Measurements from ENCODE around the gene DNAI4.
"Not testable (repeated sequence)": the region's sequence is repeated elsewhere in the genome, so short reads cannot be mapped to it uniquely, and the experiment has no call there.

The DNAI4 gene

DNA sequence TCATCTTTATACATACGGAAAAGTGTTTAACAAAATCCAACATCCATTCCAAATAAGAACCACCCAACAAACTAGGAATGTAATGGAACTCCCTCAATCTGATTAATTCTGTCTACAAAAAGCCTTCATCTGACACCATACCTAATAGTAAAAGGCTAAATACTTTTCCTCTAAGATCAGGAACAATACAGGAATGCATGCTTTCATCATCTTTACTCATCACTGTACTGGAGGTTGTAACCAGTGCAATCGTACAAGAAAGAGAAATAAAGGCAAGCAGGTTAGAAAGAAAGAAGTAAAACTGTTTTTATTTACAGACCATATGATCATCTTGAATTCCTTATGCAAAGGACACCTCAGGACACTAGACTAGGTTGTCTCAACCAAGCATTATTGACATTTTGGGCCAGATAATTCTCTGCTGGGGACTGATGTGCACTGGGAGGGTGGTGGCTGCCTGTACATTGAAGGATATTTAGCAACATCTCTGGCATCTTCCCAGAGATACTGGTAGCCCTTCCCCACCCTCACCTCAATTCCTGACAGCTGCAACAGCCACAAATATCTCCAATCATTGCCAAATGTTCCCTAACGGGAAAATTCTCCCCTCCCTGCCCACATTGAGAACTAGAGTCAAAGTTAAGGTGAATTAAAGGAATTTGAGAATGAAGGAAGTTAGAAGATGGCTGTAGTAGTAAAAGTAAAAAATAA lies 93.0 kb downstream of the DNAI4 start:
- no peak for DNase-seq

DNA sequence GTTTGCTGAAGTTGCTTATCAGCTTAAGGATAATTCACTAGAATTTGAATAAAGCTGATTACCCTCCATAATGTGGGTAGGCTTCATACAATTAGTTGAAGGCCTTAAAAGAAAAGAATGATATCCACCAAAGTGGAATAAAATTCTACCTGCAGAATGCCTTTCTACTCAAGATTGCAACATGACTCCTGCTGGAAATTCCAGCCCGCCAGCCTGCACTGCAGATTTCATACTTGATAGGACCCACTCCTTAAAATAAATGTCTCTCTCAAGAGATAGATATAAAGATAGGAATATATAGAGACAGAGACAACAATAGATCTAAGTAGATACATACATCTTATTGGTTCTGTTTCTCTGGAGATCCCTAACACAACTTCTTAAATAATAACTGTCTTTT lies 99.9 kb downstream of the DNAI4 start:
- DNase-seq = no peak

- DNase-seq = no peak
These were observed 114.8 kb downstream of the DNAI4 start for GRCh38 chr1:66809736-66810326.

- no peak for DNase-seq
These were observed 115.4 kb downstream of the DNAI4 start for GRCh38 chr1:66809245-66809644.

DNA sequence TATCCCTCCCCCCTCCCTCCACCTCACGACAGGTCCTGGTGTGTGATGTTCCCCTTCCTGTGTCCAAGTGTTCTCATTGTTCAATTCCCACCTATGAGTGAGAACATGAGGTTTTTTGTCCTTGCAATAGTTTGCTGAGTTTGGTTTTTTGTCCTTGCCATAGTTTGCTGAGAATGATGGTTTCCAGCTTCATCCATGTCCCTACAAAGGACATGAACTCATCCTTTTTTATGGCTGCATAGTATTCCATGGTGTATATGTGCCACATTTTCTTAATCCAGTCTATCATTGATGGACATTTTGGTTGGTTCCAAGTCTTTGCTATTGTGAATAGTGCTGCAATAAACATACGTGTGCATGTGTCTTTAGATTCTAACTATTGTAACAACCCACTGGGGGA lies 128.8 kb downstream of the DNAI4 start:
- not testable (repeated sequence) for DNase-seq

- DNase-seq = no peak
These were observed 132.7 kb downstream of the DNAI4 start for GRCh38 chr1:66791621-66792610.

GRCh38 chr1:66788231-66788939 lies 136.3 kb downstream of the DNAI4 start:
- peak; percentile 51 for DNase-seq

GRCh38 chr1:66787641-66788040 lies 137.0 kb downstream of the DNAI4 start:
- DNase-seq = no peak

- not testable (repeated sequence) for DNase-seq
These were observed 138.9 kb downstream of the DNAI4 start for GRCh38 chr1:66785800-66786199.

- DNase-seq = no peak
These were observed 145.1 kb downstream of the DNAI4 start for GRCh38 chr1:66779475-66780078.

DNA sequence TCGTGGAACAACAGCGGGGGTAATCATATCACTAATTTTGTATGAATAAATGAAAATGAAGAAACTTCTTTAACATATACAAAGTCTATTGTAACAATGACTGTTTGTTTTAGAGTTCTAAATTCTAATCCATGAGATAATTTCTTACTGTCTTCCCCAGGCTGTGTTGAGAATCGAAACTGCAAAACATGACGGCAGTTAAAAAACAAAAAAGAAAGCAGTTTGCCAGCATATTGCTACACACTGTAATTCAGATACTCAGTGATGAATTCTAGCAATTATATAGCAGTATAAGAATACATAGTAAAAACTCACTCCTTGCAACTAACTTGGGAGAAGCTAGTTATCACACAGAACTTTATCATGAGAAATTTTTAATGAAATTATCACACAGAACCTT lies 145.7 kb downstream of the DNAI4 start:
- no peak for DNase-seq

DNA sequence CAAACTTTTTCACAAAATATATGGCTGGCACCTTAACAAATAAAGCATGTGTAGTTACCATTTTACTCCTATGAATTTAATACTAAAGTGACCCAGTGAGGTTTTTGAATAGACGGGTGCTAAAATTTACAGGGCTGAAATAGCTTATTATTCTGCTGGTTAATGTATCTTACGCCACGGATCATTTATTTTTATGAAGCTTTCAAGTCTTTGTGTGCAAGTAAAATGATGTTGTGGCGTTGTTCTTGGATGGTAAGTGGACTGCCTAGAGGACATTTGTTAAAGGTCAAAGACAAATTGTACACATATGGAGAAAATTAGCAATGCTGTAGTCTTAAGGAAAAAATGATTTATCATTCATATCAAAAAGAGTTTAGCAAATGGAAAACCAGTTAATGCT lies 146.4 kb downstream of the DNAI4 start:
- no peak for DNase-seq

DNA sequence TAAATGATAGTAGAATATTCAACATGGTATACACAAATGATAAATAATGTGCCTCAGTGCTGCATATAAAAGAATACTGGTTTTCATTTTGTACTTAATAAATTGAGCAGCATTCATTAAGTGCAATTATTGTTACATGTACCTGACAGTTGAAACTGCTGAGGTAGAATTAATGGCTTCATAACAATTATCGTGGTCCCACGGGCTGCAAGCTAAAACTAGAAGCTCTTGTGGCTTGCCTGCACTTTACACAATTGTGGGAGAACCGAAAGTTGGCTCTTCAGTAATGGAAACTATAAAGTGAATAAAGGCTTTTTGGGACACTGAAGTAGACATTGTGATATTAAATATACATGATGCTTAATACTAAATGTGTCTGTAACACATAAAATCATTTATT lies 146.8 kb downstream of the DNAI4 start:
- DNase-seq = no peak

DNA sequence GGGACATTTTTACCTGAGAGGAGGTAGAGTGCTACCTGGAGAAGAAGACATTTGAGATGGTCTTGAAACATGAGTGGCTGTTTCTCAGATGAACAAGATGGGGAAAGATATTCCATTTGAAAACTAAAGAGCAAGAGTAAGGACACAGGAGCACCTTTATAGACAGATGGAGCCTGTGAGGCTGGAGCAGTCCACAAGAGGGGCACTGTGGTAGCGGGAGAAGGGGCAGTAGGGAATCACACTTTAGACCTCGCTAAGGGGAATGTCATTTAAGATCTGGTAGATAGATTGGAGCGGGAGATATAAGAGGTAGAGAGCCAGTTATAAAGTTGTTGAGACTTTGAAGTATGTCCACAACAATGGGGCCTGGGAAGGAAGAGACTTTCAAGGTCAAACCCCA lies 149.0 kb downstream of the DNAI4 start:
- DNase-seq = no peak

DNA sequence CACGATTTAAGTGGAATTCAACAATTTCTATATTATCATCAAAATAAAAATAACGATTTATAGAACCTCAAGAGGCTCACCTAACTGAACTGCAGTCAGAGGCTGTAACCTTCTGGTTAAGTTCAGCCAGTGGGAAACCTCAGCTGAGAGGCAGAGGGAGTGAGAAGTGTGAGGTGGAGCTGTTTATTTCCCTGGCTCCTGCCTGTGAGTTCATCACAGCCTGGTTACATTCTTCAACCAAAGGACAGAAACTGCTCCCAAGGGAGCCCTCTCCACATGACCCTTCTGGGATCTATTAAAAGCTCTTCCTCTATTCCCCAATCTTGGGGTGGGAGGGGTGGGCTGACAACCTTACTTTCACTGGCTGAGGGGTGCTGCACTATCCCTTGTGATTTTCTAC lies 150.2 kb downstream of the DNAI4 start:
- DNase-seq = no peak

DNA sequence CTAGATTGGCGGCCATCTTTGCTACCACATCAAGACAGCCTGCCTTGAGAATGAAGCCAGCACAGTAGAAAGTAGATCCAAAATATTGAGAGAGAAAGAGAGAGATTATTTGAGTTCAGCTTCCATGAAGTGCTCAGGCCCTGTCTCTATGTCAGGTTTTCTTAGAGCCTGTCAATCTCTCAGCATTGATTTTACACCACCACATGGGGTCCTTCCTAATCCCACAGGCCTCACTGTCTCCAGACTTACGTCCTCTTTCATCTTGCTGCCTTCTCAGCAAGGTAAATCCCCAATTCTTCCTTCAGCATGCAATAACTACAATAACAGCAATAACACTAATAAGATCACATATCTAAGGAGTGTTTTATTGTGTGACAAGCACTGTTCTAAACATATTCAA lies 151.4 kb downstream of the DNAI4 start:
- no peak for DNase-seq

GRCh38 chr1:66770694-66771093 lies 154.0 kb downstream of the DNAI4 start:
- no peak for DNase-seq

GRCh38 chr1:66770240-66770639 lies 154.4 kb downstream of the DNAI4 start:
- DNase-seq = no peak

DNA sequence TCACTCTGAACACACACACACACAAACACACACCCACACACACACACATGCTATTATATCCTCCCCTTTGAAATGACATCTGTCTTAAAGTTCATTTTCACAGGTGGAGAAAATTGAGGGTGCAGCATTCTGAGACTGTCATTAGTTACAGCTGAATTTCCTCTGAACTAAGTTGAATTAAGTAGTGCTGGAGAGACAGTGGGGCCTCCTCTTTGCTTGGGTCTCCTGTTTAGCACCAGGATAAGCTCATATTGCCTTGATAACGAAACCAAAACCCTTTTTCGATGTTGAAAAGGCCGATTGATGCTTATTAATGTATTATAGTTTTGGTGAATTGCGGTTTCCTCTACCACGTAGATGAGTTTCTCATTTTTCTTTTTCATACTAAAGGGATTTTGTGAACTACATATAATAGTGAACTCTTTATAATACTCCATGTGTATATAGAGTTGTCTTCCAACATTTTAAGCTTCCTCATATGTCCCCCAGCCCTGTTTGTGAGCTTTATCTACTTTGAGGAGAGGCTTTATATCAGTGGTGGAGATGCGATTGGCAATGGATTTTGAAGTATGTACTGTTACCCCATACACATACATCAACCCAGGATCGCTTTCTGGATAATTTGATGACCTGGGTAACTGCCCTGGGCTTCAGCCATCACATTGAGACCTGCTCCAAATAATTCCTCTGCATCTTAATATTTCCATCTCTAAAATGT lies 155.0 kb downstream of the DNAI4 start:
- DNase-seq = peak; percentile 46

GRCh38 chr1:66768965-66769364 lies 155.7 kb downstream of the DNAI4 start:
- no peak for DNase-seq

GRCh38 chr1:66767626-66768025 lies 157.0 kb downstream of the DNAI4 start:
- no peak for DNase-seq
